Stimulated activated CD4-positive, alpha-beta T cell treated with anti-CD3 and anti-CD28 coated beads, Interleukin-1b, Interleukin-23, amount 100 ng/mL, for 1 hour (primary cell): ENCODE data around the gene ADGRD1.

ENCODE experiments used
- DNase-seq, 2 donors: peaks; one replicate each; pipeline ENCODE4 v3.0.0-alpha.2; 2020; ENCODE audit warnings: low read depth in 2 of 2

Gene ADGRD1

DNA sequence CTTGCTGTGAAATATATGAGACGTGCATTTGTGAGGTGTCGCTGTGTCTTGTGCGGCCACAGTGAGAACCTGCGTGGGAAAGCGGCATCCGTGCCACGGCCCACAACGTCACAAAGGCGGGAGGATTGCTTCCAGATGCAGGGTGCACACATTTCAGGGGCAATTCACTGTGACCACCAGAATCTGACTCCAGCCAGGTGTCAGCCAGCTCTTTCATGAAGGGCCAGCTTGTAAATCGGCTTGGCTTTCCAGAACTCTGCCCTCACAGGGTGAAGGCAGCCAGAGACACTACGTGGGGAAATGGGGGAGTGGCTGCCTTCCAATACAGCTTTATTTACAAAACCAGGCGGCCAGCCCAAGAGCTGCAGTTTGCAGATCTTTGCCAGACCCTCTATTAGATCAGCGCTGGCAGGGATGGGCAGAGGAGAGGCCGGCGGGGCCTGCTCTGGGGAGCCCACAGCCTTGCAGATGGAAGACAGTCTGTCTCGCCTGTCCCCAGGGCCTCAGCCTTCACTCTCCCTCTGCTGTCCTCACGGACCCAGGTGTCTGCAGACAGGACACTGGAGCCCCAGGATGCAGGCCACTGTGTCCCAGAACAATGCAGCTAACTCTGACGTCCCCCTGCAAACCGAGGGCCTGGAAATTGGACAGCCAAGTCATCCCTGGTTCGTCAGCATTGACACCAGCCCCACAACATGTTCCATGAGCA lies 53.5 kb downstream of the ADGRD1 start:
- DNase-seq, result no peak

GRCh38 chr12:131007740-131008117 lies 54.0 kb downstream of the ADGRD1 start:
- no peak for DNase-seq

- no peak for DNase-seq
Observed at GRCh38 chr12:131008131-131008912, 54.6 kb downstream of the ADGRD1 start.

DNA sequence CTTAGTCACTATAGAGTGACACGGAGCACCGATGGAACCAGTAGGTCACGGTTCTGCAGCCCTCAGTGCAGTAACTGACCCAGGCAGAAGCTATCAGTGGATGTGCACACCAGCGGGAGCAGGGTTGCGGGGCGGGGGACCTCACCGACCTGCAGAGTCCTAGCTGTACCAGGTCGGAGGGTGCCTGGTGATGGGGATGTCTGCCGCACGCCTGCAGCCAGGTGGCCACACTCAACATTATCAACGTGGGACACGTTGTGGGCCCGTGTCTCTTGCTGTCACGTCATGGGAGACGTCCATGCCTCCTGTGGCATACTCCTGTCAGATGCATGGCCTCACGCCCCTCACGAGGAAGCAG lies 55.2 kb downstream of the ADGRD1 start:
- no peak for DNase-seq

- DNase-seq, result no peak
Observed at GRCh38 chr12:131009595-131010395, 56.1 kb downstream of the ADGRD1 start.

GRCh38 chr12:131010396-131011131 lies 56.9 kb downstream of the ADGRD1 start:
- no peak for DNase-seq

DNA sequence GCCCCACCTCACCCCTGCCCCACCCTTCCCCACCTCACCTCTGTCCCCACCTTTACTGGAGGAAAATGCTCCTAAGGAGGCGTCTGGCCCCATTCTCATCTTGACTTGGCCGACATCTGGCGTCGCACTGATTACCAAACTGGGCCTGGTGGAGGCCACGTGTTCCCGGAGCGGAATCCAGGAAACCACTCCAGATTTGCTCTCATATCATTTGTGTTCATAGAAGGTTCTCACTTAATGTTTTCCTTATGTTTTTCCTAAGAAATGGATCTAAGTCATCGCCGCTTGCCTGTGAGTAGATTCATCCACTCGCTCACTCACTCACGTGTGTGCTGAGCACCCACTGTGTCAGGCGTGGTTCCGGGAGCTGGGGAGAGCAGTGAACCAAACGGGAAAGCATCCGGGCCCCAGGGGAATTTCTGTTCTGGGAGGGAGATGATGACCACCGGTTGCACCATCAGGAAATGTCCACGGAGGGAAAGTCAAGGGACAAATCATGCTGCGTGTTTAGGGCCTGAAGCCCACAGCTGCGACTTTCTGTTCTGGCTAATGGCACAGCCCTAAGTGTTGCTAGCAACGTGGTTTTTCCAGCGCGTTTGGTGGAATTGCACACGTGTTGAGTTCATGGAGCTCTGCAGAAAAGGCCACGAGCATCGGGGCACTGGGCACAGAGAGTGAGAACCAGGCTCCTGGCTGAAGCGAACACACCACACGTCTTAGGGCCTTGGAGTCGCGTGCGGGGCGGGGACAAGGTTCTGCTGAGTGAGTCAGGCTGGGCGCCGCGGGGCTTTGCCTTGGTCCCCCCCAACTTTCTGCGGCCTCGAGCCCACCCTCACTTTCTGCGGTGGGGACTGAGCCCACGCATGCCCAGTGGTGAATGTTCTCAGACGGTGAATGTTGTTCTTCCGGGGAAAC lies 57.7 kb downstream of the ADGRD1 start:
- no peak for DNase-seq

DNA sequence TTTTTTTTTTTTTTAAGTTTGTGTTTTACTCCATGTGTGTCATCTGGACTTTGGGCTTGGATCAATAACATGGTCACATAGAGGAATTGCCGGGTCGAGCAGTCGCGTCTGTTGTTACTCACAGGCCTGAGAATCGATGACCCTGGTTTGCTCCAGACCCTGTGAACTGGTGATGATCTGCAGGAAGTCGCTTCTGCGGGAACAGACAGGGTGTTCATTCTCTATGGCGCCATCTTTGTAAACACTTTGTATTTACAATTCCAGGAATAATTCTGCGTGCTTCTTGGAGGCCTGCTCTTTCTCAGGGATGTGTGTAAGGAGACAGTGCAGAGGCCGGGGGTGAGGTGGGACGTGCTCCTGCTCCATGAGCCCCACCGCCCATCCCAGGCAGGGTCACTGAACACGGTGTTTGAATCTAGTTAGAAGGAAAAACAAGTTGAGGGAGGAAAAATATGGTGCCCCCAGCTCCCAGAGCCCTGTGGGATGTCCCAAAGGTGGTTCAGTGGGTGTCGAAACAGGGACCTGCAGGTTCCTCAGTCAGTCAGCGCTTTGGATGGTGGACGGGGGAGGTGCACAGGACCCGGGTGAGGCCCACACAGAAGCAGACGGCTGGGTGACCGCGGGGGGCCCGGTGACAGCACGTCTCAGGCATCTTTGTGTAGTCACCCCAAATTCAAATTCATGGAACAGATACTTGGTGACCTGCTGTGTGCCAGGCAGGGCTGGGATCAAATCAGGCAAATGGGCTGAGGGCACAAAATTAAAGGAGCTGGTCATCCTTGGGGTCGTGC lies 58.8 kb downstream of the ADGRD1 start:
- DNase-seq, result no peak

- DNase-seq, result no peak
Observed at GRCh38 chr12:131013118-131013517, 59.4 kb downstream of the ADGRD1 start.

DNA sequence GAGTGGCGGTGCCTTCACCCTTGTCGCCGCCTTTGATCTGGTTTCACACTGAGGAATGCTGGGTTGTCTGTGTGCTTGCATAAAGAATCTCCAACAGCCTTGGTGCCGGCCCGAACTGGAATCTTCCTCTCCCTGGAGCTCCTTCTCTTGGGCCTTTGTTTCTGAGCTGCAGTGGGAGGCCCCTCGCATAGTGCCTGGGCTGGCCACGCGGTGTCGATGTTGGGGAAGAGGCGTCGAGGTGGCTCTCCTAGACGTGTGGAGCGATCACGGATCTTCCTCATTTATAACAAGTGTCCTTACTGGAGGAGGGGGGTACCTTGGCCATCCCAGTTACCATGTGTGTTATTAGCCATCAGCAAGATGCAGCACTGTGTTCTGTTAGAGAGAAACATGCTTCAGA lies 60.6 kb downstream of the ADGRD1 start:
- no peak for DNase-seq

GRCh38 chr12:131015581-131016337 lies 62.1 kb downstream of the ADGRD1 start:
- no peak for DNase-seq

- no peak for DNase-seq
Observed at GRCh38 chr12:131017477-131017991, 63.8 kb downstream of the ADGRD1 start.

DNA sequence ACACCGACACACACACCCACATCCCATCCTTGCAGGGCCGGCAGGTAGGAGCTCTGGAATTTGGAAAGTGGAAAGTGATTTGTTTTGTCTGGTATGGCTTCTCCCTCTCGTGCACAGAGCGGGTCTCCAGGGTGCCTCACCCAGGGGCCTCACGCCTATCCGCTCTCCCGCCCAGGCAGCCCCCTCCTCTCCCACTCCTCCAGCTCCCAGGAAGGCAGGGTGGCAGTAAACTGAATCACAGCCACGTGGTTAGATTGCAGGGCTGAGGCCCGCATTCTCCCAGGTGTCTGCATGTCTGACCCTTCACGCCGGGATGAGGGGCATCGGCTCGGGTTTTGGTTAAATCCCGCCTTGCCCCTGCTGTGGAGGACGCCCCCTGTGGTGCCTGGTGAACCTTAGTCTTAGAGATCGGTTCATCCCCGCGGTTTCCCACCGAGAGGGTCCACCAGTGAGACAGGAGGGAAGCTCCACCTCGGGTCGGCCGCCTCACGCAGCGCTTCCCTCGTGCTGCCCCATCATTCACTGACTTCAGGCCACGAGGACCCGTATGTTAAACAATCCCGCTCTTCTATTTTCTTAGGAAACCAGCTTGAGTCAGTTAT lies 64.4 kb downstream of the ADGRD1 start:
- no peak for DNase-seq

- DNase-seq, result no peak
Observed at GRCh38 chr12:131018808-131019397, 65.2 kb downstream of the ADGRD1 start.

- DNase-seq, result no peak
Observed at GRCh38 chr12:131020326-131021153, 66.8 kb downstream of the ADGRD1 start.

DNA sequence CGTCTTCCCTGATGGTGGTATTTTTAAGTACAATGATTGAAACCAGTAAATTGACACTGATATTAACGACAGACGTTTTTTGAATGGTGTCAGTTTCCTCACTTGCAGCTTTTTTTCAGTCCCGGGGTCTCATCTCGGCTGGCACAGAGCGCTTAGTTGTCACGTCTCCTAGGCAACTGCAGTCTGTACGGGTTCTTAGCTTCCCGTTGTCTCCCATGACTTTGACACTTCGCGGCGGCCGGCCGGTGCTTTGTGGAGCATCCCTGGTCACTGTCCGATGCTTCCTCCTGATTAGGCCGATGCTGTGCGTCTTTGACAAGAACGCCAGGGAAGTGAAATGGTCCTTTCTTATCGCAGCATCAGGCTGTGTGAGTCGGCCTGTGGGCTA lies 67.4 kb downstream of the ADGRD1 start:
- DNase-seq, result no peak

DNA sequence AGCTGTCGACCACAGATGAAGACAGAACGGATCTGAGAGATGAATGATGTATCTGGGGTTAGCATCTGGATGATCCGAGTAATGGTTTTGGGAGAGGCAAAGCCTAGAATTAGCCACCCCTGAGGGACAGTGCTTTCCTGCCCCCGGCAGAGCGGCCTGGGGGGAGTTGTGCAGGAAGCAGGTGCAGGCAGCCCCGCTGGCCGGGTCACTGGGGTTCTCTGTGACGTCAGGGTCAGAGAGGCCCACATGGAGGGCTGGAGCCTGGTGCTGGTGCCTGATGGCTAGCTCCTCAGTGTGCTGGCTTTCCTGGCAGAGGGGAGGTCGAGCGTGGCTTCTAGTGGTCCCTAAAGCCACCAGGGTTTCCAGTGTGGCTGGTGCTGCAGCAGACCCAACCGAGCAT lies 70.3 kb downstream of the ADGRD1 start:
- no peak for DNase-seq
